Measurements from ENCODE around the gene PPP2R3B.

The PPP2R3B gene

DNA sequence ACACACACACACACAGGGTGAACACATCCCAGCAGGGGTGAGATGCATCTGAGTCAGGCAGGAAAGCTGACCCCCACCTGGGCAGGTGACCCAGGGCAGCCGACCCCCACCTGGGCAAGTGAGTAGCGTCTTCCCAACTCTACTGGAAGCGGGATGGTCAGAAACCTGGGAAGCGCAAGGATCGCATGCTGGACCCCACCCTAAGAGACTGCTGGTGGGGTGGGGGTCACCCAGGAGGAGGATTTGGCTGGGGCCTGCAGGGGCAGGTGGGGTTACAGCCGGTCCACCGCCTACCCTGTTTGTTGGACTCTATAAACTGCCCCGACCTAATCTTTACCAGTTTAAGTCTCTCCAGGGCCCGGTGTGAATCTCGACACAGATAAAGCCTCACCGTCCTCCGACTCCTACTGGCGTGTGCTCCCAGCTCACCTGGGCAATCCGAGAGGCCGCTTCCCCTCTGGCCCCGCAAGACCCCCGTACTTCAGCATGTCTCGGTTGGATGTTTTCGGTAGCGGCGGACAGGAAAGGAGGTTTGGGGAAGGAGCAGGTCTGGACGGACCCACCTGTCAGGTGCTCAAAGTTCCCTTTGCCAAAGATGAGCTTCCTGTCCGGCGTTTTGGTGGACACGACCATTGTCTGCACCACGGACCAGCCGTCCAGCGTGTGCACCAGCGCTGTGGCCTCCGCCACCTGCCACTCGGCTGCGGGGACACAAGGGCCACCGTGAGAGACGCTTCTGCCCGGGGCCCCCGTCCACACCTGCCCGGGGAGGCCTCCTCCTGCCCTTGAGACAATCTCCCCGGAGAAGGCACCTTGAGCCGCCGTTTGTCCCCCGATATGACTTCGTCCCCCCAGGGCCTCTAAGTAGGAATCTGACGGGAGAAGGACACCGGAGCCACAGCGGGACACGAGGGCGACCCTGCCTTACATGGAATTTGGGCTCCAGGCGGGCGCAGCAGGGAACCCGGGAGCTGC lies 70.1 kb downstream of the PPP2R3B start:
- H3K9me3 ChIP-seq (ENCODE audit: control insufficient read depth, insufficient read depth, low read length): no peaks in the 10 kb centered on the region
- H3K4me1 ChIP-seq (ENCODE audit: control insufficient read depth, low read length): peaks cover 21% of the 10 kb centered on the region
- H3K27ac ChIP-seq (ENCODE audit: low read depth, low read length): no peak overlapping the region
- H3K4me3 ChIP-seq (ENCODE audit: low read length): peak overlapping the region; percentile 46
- no peaks in the 10 kb centered on the region; the same call in 1 of the 2 replicates for H3K27me3 ChIP-seq (ENCODE audit: control insufficient read depth, low read length)
- H4K20me1 ChIP-seq (ENCODE audit: control insufficient read depth, insufficient read depth, low read depth, low read length): 0 out of 2 replicates have a peak, but pooled peaks cover 6% of the 10 kb centered on the region
- peaks cover 3% of the 10 kb centered on the region; the same call in 1 of the 2 replicates for H3F3A ChIP-seq (ENCODE audit: control insufficient read depth, insufficient read depth)
- no peaks in the 10 kb centered on the region for H3K9me2 ChIP-seq (replicated peaks; ENCODE audit: control insufficient read depth, low read length)
- no peak for TF ChIP-seq CTCF (IDR thresholded peaks at IDR 0.05; ENCODE audit: low read depth, low read length, poor library complexity, severe bottlenecking)
- peak overlapping the region; percentile 26 for H3K4me2 ChIP-seq (ENCODE audit: low read length)
- H3K79me2 ChIP-seq (ENCODE audit: control insufficient read depth, low read length): peaks cover 32% of the 10 kb centered on the region
- H3K36me3 ChIP-seq (ENCODE audit: control insufficient read depth, low read length): peaks cover 50% of the 10 kb centered on the region

DNA sequence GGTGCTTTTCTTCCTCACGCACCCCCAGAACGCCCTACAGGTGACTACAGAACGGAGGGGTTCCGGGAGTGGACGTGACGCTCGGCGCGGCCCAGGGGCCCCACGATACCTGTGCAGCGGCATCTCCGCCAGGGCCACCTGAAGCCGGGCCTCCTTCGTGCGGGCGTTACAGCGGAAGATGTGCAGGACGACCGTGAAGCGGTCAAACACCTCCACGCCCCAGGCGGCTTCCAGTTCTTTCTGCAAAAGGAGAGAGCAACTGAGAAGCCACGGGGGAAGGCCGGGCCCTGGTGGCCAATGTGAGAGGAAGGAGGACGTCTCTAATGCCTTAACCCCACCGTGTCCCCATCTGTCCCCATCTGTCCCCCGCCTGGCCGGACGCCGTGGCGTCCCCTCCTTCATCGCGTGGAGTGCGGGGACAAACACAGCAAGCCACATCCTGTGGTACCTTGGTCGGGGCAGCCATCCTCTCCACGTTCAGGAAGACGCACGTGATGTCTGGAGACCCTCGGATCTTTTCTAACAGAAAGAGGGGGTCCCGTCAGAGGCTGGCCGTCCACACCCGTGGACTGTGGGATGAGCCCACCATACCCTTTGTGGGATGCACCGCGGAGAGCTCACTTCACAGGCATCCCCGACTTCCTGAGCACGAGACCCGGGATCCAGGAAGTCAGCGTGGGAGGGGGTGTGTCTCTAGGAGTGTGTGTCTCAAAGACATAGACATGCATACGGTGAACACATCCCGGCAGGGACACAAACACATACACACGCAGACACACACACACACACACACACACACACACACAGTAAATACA lies 71.7 kb downstream of the PPP2R3B start:
- no peak for TF ChIP-seq EZH2phosphoT487 (IDR thresholded peaks at IDR 0.05; ENCODE audit: borderline replicate concordance, low read length)
- TF ChIP-seq CTCF (IDR thresholded peaks at IDR 0.05; ENCODE audit: low read depth, low read length, poor library complexity, severe bottlenecking): no peak
- Histone ChIP-seq H3K79me2 (ENCODE audit: control insufficient read depth, low read length) (peaks cover 27% of the 10 kb centered on the region), H3K36me3 (ENCODE audit: control insufficient read depth, low read length) (peaks cover 64% of the 10 kb centered on the region), H3K27ac (ENCODE audit: low read depth, low read length) (no peak overlapping the region), H3K9me3 (ENCODE audit: control insufficient read depth, insufficient read depth, low read length) (no peaks in the 10 kb centered on the region), H3F3A (ENCODE audit: control insufficient read depth, insufficient read depth) (peaks cover 3% of the 10 kb centered on the region; the same call in 1 of the 2 replicates), H3K4me3 (ENCODE audit: low read length) (no peak overlapping the region), H3K4me2 (ENCODE audit: low read length) (no peak overlapping the region), H4K20me1 (ENCODE audit: control insufficient read depth, insufficient read depth, low read depth, low read length) (0 out of 2 replicates have a peak, but pooled peaks cover 6% of the 10 kb centered on the region), H3K9me2 (replicated peaks; ENCODE audit: control insufficient read depth, low read length) (no peaks in the 10 kb centered on the region), H3K27me3 (ENCODE audit: control insufficient read depth, low read length) (no peaks in the 10 kb centered on the region; the same call in 1 of the 2 replicates), H3K4me1 (ENCODE audit: control insufficient read depth, low read length) (peaks cover 11% of the 10 kb centered on the region)

DNA sequence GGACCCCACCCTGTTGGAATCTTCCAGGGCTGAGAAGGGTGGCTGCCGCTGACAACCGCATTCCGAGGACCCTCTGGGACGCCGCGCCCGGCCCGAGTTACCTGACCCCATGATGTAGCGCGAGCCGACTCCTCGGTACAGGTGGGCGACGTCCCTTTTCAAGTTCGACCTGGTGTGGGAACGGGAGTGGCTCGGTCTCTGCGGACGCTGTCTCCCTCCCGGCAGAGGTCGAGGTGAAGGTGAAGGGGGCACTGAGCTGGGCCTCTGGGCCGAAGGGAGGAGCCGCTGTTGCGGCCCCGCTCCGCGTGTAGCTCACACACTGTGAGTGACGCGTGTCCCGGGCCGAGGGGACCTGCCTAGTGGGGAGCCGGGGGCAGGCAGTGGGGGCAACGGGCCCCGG lies 72.7 kb downstream of the PPP2R3B start:
- H3K36me3 ChIP-seq (ENCODE audit: control insufficient read depth, low read length): peaks cover 67% of the 10 kb centered on the region

More for the DNA sequence above, 72.7 kb downstream of the PPP2R3B start:
- Histone ChIP-seq H3K4me3 (ENCODE audit: low read length) (no peak overlapping the region), H3F3A (ENCODE audit: control insufficient read depth, insufficient read depth) (peaks cover 3% of the 10 kb centered on the region; the same call in 1 of the 2 replicates), H3K4me1 (ENCODE audit: control insufficient read depth, low read length) (peaks cover 8% of the 10 kb centered on the region), H3K4me2 (ENCODE audit: low read length) (no peak overlapping the region), H3K9me2 (replicated peaks; ENCODE audit: control insufficient read depth, low read length) (no peaks in the 10 kb centered on the region), H4K20me1 (ENCODE audit: control insufficient read depth, insufficient read depth, low read depth, low read length) (0 out of 2 replicates have a peak, but pooled peaks cover 6% of the 10 kb centered on the region), H3K27me3 (ENCODE audit: control insufficient read depth, low read length) (no peaks in the 10 kb centered on the region), H3K27ac (ENCODE audit: low read depth, low read length) (no peak overlapping the region), H3K79me2 (ENCODE audit: control insufficient read depth, low read length) (peaks cover 17% of the 10 kb centered on the region), H3K9me3 (ENCODE audit: control insufficient read depth, insufficient read depth, low read length) (no peaks in the 10 kb centered on the region)
- TF ChIP-seq EZH2phosphoT487 (IDR thresholded peaks at IDR 0.05; ENCODE audit: borderline replicate concordance, low read length): no peak

Data from DOHH2 (cell line).